ENCODE results near the gene ARL5A. TPM values are rescaled to one million over a fixed set of nuclear protein-coding genes. Genes with fewer than 3 reads are reported as not detected.

Gene ARL5A
- total RNA-seq, 6 experiments from 2014 or later: 20.0 to 33.3 (median 22.4) TPM

- DNase-seq (no peak), ATAC-seq (no peak)
- no peak overlapping the region for H3K4me3 ChIP-seq
- H3K4me1 ChIP-seq: no peaks in the 10 kb centered on the region
- intact Hi-C loops (cut with DNase I): no loop called here
- H3K27me3 ChIP-seq: no peaks in the 10 kb centered on the region
- no peaks in the 10 kb centered on the region for H3K9me3 ChIP-seq
- TF ChIP-seq POLR2A (IDR thresholded peaks at IDR 0.05) (no peak), CTCF (IDR thresholded peaks at IDR 0.05) (no peak)
- H3K27ac ChIP-seq: no peak overlapping the region
- WGBS (ENCODE audit: insufficient coverage, low coverage, low lambda C conversion rate, missing lambda C conversion rate): 74% methylated on average over 6 of the region's 6 CpGs
- peaks cover 0 to 7% (median 0%) of the 10 kb centered on the region in 4 donors for H3K36me3 ChIP-seq
Observed at GRCh38 chr2:151775057-151775740, 53.0 kb downstream of the ARL5A start.

GRCh38 chr2:151774506-151774905 lies 53.7 kb downstream of the ARL5A start:
- DNase-seq (no peak), ATAC-seq (no peak)
- H3K27ac ChIP-seq: no peak overlapping the region
- no peaks in the 10 kb centered on the region for H3K27me3 ChIP-seq
- TF ChIP-seq POLR2A (IDR thresholded peaks at IDR 0.05) (no peak), CTCF (IDR thresholded peaks at IDR 0.05) (no peak)
- no peaks in the 10 kb centered on the region for H3K4me1 ChIP-seq
- WGBS (ENCODE audit: insufficient coverage, low coverage, low lambda C conversion rate, missing lambda C conversion rate): 82% methylated on average over 3 of the region's 3 CpGs
- intact Hi-C loops (cut with DNase I): no loop called here
- H3K36me3 ChIP-seq: peaks cover 0 to 7% (median 0%) of the 10 kb centered on the region in 4 donors
- no peaks in the 10 kb centered on the region for H3K9me3 ChIP-seq
- no peak overlapping the region for H3K4me3 ChIP-seq

- no peaks in the 10 kb centered on the region for H3K9me3 ChIP-seq
- H3K4me3 ChIP-seq: no peak overlapping the region
- H3K27me3 ChIP-seq: no peaks in the 10 kb centered on the region
- intact Hi-C loops (cut with DNase I): no loop called here
- ATAC-seq (peak in 2 of 4 donors; percentile 17 to 25), DNase-seq (no peak)
- no peaks in the 10 kb centered on the region for H3K4me1 ChIP-seq
- no peak for TF ChIP-seq CTCF (IDR thresholded peaks at IDR 0.05)
- TF ChIP-seq POLR2A (IDR thresholded peaks at IDR 0.05): no peak
- peaks cover 0 to 7% (median 0%) of the 10 kb centered on the region in 4 donors for H3K36me3 ChIP-seq
- no peak overlapping the region for H3K27ac ChIP-seq
- 82% methylated on average over 7 of the region's 10 CpGs for WGBS (ENCODE audit: insufficient coverage, low coverage, low lambda C conversion rate, missing lambda C conversion rate)
Observed at GRCh38 chr2:151771599-151772358, 56.4 kb downstream of the ARL5A start.

- no peak overlapping the region for H3K27ac ChIP-seq
- no peaks in the 10 kb centered on the region for H3K4me1 ChIP-seq
- no peak for ATAC-seq
- TF ChIP-seq POLR2A (IDR thresholded peaks at IDR 0.05) (no peak), CTCF (IDR thresholded peaks at IDR 0.05) (no peak)
- intact Hi-C loops (cut with DNase I): no loop called here
- DNase-seq: no peak
- no peak overlapping the region for H3K4me3 ChIP-seq
- no peaks in the 10 kb centered on the region for H3K9me3 ChIP-seq
- WGBS (ENCODE audit: insufficient coverage, low coverage, low lambda C conversion rate, missing lambda C conversion rate): 86% methylated on average over 2 of the region's 2 CpGs
- H3K36me3 ChIP-seq: peaks cover 0 to 2% (median 0%) of the 10 kb centered on the region in 4 donors
- H3K27me3 ChIP-seq: no peaks in the 10 kb centered on the region
Observed at GRCh38 chr2:151770995-151771394, 57.2 kb downstream of the ARL5A start.
